Urinary bladder (tissue), 4 donors: ENCODE results near the gene DHRS11. TPM values are rescaled to one million over a fixed set of nuclear protein-coding genes. Genes with fewer than 3 reads are reported as not detected.

Experiments used
- DNase-seq: peaks from one replicate; pipeline ENCODE4 v3.0.0-alpha.2; 2015; ENCODE audit errors: extremely low spot score
- H3K27ac ChIP-seq: one replicate; pipeline ENCODE4 v1.5.1; 2013; ENCODE audit warnings: low read depth, mild to moderate bottlenecking, moderate library complexity
- H3K36me3 ChIP-seq: one replicate; pipeline ENCODE4 v1.6.1; 2013; ENCODE audit warnings: mild to moderate bottlenecking, moderate library complexity; ENCODE audit not compliant: insufficient read depth
- H3K4me1 ChIP-seq: one replicate; pipeline ENCODE4 v1.6.1; 2013; ENCODE audit warnings: mild to moderate bottlenecking, moderate library complexity; ENCODE audit not compliant: insufficient read depth
- H3K4me3 ChIP-seq: one replicate; pipeline ENCODE4 v1.5.1; 2013; ENCODE audit warnings: low read depth, low read length
- WGBS: extraction: QIAGEN DNeasy Blood & Tissue Kit; methylation state at CpG from one replicate; pipeline ENCODE4 v1.1.7; 2013; 5-methylcytosine and 5-hydroxymethylcytosine counted together
- polyA plus RNA-seq: library from polyadenylated mRNA; stranded (reverse); fragments of 200-250 nt; gene quantifications from one replicate; pipeline ENCODE4 v1.2.3, GENCODE V29; 2013
- total RNA-seq: library from RNA; depleted of rRNA; stranded (reverse); fragments of >200 nt; gene quantifications from one replicate; pipeline ENCODE4 v1.2.3, GENCODE V29; 2014
- donor health status: healthy with polysubstance abuse.
- donor health status: healthy.

The DHRS11 gene
- total and polyA plus RNA-seq, 2 donors = 3.2 to 9.4 TPM

GRCh38 chr17:36640836-36641235 is 49.2 kb downstream of the DHRS11 start:
- Histone ChIP-seq H3K4me3 (no peak overlapping the region), H3K27ac (no peak overlapping the region), H3K4me1 (no peaks in the 10 kb centered on the region), H3K36me3 (no peaks in the 10 kb centered on the region)
- DNase-seq = no peak
- WGBS = 49% methylated on average over 10 of the region's 10 CpGs

DNA sequence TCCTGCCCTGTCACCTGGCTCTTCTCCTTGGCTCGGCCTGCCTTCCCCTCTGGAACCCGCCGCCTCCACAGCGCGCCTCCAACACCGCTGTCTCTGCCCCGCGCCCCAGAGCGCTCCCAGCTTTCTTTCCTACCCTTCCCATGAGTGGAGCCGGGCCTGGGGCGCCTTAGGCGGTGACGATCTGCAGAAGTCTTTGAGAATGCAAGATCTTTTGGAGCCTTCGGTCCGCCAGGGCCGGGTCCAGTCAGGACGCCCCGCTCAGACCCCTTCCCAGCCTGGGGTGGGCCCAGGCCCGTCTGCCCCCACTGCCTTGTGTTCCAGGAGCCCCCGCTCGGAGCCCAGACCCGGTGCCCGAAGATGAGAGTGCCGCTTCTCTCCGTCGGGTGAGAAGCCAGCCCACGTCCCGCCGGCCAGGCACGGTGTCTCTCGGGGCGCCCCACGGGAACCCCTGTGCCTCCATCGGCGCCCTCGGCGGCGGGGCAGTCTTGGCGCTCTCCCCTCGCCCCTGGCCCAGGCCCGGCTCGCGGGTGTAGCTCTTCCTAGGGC is 49.7 kb downstream of the DHRS11 start:
- H3K27ac ChIP-seq = no peak overlapping the region
- H3K4me3 ChIP-seq = peak overlapping the region; percentile 29
- no peaks in the 10 kb centered on the region for H3K36me3 ChIP-seq
- WGBS = 2% methylated on average over 43 of the region's 43 CpGs
- no peak for DNase-seq
- no peaks in the 10 kb centered on the region for H3K4me1 ChIP-seq

GRCh38 chr17:36641877-36642845 is 50.5 kb downstream of the DHRS11 start:
- no peak for DNase-seq
- no peaks in the 10 kb centered on the region for H3K4me1 ChIP-seq
- H3K4me3 ChIP-seq = peak overlapping the region; percentile 29
- WGBS = 4% methylated on average over 64 of the region's 64 CpGs
- no peaks in the 10 kb centered on the region for H3K36me3 ChIP-seq
- H3K27ac ChIP-seq = no peak overlapping the region

GRCh38 chr17:36643086-36643685 is 51.5 kb downstream of the DHRS11 start:
- no peak overlapping the region for H3K4me3 ChIP-seq
- no peak for DNase-seq
- WGBS = 69% methylated on average over 3 of the region's 3 CpGs
- no peaks in the 10 kb centered on the region for H3K36me3 ChIP-seq
- no peak overlapping the region for H3K27ac ChIP-seq
- H3K4me1 ChIP-seq = no peaks in the 10 kb centered on the region

DNA sequence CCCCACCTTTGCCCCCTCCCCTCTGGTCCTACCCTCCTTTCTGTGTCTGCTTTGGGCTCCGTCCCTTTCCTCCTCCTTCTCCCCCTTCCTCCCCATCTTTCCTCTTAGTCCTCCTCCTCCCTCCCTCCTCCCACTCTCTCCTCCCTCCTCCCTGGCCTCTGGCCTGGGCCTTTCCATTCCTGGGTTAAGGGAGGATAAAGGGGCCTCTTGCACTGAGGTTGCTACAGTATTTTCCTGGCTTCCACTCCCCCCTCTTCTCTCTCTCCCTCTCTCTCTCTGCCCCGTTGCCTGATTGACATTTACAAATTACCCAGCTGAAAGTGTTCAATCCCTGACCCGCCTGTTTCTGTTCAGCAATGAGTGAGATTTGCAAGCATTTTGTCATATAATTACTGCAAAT is 53.7 kb downstream of the DHRS11 start:
- Histone ChIP-seq H3K27ac (no peak overlapping the region), H3K4me1 (no peaks in the 10 kb centered on the region), H3K4me3 (no peak overlapping the region), H3K36me3 (no peaks in the 10 kb centered on the region)
- WGBS = 34% methylated on average over 3 of the region's 3 CpGs
- no peak for DNase-seq

DNA sequence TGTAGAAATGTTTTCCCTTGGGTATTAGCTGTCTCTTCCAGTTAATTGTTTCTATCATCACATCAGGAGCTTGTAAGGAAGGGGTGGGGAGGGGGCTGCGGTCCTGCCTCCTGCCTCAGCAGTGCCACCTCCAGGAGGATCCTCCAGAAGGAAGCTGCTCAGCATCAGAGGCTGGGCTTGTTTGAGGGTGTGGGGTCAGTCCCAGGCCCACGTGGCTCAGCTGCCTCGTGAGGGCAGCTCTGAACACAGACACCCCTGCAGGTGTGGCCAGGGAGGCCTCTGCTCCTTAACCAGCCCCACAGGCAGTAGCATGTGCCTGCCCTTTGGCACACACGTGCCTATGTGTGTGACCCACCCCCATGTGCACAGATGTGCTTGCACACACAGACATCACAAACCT is 56.0 kb downstream of the DHRS11 start:
- Histone ChIP-seq H3K27ac (no peak overlapping the region), H3K36me3 (no peaks in the 10 kb centered on the region), H3K4me1 (no peaks in the 10 kb centered on the region)

GRCh38 chr17:36650096-36650775 is 58.6 kb downstream of the DHRS11 start:
- WGBS = 26% methylated on average over 9 of the region's 9 CpGs
- Histone ChIP-seq H3K36me3 (no peaks in the 10 kb centered on the region), H3K27ac (no peak overlapping the region), H3K4me1 (no peaks in the 10 kb centered on the region), H3K4me3 (no peak overlapping the region)
- no peak for DNase-seq

More for the DNA sequence above, 56.0 kb downstream of the DHRS11 start:
- DNase-seq = no peak
- H3K4me3 ChIP-seq = no peak overlapping the region
- WGBS = 22% methylated on average over 4 of the region's 4 CpGs

Other genes starting within 250 kb of the DHRS11 start
- gene TBC1D3H, start 203.4 kb upstream of the DHRS11 start, total RNA-seq = not detected
- gene TBC1D3H, start 203.4 kb upstream of the DHRS11 start, polyA plus RNA-seq = 0.33 TPM
- 33.7 TPM for gene ZNHIT3, start 105.2 kb upstream of the DHRS11 start, total RNA-seq
- 51.9 TPM for gene ZNHIT3, start 105.2 kb upstream of the DHRS11 start, polyA plus RNA-seq
- gene MYO19, start 57.0 kb upstream of the DHRS11 start, total RNA-seq = 48.5 TPM
- 20.2 TPM for gene MYO19, start 57.0 kb upstream of the DHRS11 start, polyA plus RNA-seq
- gene PIGW, start 56.9 kb upstream of the DHRS11 start, total RNA-seq = 5.6 TPM
- gene PIGW, start 56.9 kb upstream of the DHRS11 start, polyA plus RNA-seq = 6.8 TPM
- gene GGNBP2, start 47.0 kb upstream of the DHRS11 start, total RNA-seq = 86.5 TPM
- gene GGNBP2, start 47.0 kb upstream of the DHRS11 start, polyA plus RNA-seq = 46.4 TPM
- gene MRM1, start 9.7 kb downstream of the DHRS11 start, total RNA-seq = 3.0 TPM
- gene MRM1, start 9.7 kb downstream of the DHRS11 start, polyA plus RNA-seq = 7.9 TPM